Measurements from ENCODE around the gene CLCNKA. TPM values are rescaled to one million over a fixed set of nuclear protein-coding genes. Genes with fewer than 3 reads are reported as not detected.

Gene CLCNKA
- polyA plus RNA-seq, 1 of the 3 experiments (the other 2 are of a cell fraction): 0.03 TPM

- 96% methylated on average over 5 of the region's 9 CpGs for WGBS (ENCODE audit: low lambda C conversion rate)
Measured at GRCh38 chr1:16070640-16071355, 49.0 kb downstream of the CLCNKA start.

More at GRCh38 chr1:16070640-16071355, 49.0 kb downstream of the CLCNKA start:
- TF ChIP-seq CTCF (IDR thresholded peaks at IDR 0.05): no peak
- no peak for TF ChIP-seq USF2 (IDR thresholded peaks at IDR 0.05; ENCODE audit: borderline replicate concordance, low read depth, low read length)
- TF ChIP-seq RXRA (IDR thresholded peaks at IDR 0.05; ENCODE audit: borderline replicate concordance, low read depth): no peak
- no peak for TF ChIP-seq JUND (IDR thresholded peaks at IDR 0.05)
- no peak for TF ChIP-seq REST (IDR thresholded peaks at IDR 0.05; ENCODE audit: low read depth, low read length)
- TF ChIP-seq POLR2AphosphoS5 (IDR thresholded peaks at IDR 0.05; ENCODE audit: low read depth, low read length): no peak
- no peak for TF ChIP-seq MXI1 (IDR thresholded peaks at IDR 0.05; ENCODE audit: low read depth, low read length)
- Histone ChIP-seq H3K4me3 (ENCODE audit: low read depth in 2 of 2, low read length in 1 of 2) (no peak overlapping the region), H3K79me2 (ENCODE audit: insufficient read depth) (no peaks in the 10 kb centered on the region), H3F3A (replicated peaks; ENCODE audit: insufficient read depth) (peaks cover 8% of the 10 kb centered on the region), H3K4me1 (ENCODE audit: control insufficient read depth in 1 of 2, insufficient read depth in 2 of 2, low read depth in 1 of 2, low read length in 1 of 2) (peaks cover 5 to 13% of the 10 kb centered on the region in 2 experiments; a peak in 2 of 4 replicates), H4K20me1 (ENCODE audit: insufficient read depth) (no peaks in the 10 kb centered on the region), H3K9me3 (no peaks in the 10 kb centered on the region), H3K27ac (ENCODE audit: low read depth in 2 of 2, low read length in 1 of 2) (no peak overlapping the region), H3K36me3 (replicated peaks in 1 of 2; ENCODE audit: control insufficient read depth in 1 of 2, insufficient read depth in 2 of 2, low read length in 1 of 2) (no peaks in the 10 kb centered on the region), H3K4me2 (no peak overlapping the region), H3K27me3 (ENCODE audit: insufficient read depth) (no peaks in the 10 kb centered on the region), H3K9ac (no peak overlapping the region), H3K9me2 (no peaks in the 10 kb centered on the region), H2AFZ (ENCODE audit: low read depth) (no peak overlapping the region)
- no peak for DNase-seq
- ChIA-PET POLR2A (no interaction called here), CTCF (interaction anchor here (0.7 to 5.2 kb wide), 3 partner anchors 11 to 62 kb away, joined by 3 to 35 read pairs (median 4); no protein-coding TSS in a partner anchor)
